ENCODE results near the gene MCTP1.
"Not testable (repeated sequence)": the region's sequence is repeated elsewhere in the genome, so short reads cannot be mapped to it uniquely, and the experiment has no call there.

Gene MCTP1

GRCh38 chr5:94967525-94967924, 317.4 kb downstream of the MCTP1 start:
- Histone ChIP-seq H3K9me2 (replicated peaks; ENCODE audit: insufficient read depth, low read length) (no peaks in the 10 kb centered on the region), H3K4me3 (ENCODE audit: low read length) (no peak overlapping the region), H2AFZ (ENCODE audit: low read length) (no peak overlapping the region), H4K20me1 (ENCODE audit: insufficient read depth, low read length) (no peaks in the 10 kb centered on the region), H3K9me3 (replicated peaks; ENCODE audit: insufficient read depth, low read length) (no peaks in the 10 kb centered on the region), H3F3A (ENCODE audit: insufficient read depth, low read length) (no peaks in the 10 kb centered on the region), H3K36me3 (replicated peaks; ENCODE audit: insufficient read depth, low read length) (no peaks in the 10 kb centered on the region), H3K79me2 (ENCODE audit: low read length) (no peaks in the 10 kb centered on the region), H3K27me3 (replicated peaks; ENCODE audit: insufficient read depth, low read length) (no peaks in the 10 kb centered on the region), H3K27ac (ENCODE audit: low read length) (no peak overlapping the region), H3K9ac (ENCODE audit: low read length) (no peak overlapping the region), H3K4me2 (ENCODE audit: low read depth, low read length) (no peak overlapping the region), H3K4me1 (ENCODE audit: low read length) (no peaks in the 10 kb centered on the region)
- no peak for DNase-seq
- TF ChIP-seq EZH2 (optimal IDR thresholded peaks at IDR 0.05; ENCODE audit: low read depth, low read length), result no peak

DNA sequence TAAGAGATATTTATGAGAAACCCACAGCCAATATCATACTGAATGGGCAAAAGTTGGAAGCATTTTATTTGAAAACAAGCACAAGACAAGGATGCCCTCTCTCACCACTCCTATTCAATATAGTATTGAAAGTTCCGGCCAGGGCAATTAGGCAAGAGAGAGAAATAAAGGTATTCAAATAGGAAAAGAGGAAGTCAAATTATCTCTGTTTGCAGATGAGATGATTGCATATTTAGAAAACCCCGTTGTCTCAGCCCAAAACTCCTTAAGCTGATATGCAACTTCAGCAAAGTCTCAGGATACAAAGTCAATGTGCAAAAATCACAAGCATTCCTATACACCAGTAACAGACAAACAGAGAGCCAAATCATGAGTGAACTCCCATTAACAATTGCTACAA, 325.6 kb downstream of the MCTP1 start:
- H3K9me2 ChIP-seq (replicated peaks; ENCODE audit: insufficient read depth, low read length); H3K4me3 ChIP-seq (ENCODE audit: low read length); H3K9ac ChIP-seq (ENCODE audit: low read length); H3F3A ChIP-seq (ENCODE audit: insufficient read depth, low read length); H3K4me2 ChIP-seq (ENCODE audit: low read depth, low read length); H3K79me2 ChIP-seq (ENCODE audit: low read length); H4K20me1 ChIP-seq (ENCODE audit: insufficient read depth, low read length); H3K27me3 ChIP-seq (replicated peaks; ENCODE audit: insufficient read depth, low read length); H2AFZ ChIP-seq (ENCODE audit: low read length); H3K27ac ChIP-seq (ENCODE audit: low read length); DNase-seq; H3K36me3 ChIP-seq (replicated peaks; ENCODE audit: insufficient read depth, low read length); H3K4me1 ChIP-seq (ENCODE audit: low read length); H3K9me3 ChIP-seq (replicated peaks; ENCODE audit: insufficient read depth, low read length): not testable (repeated sequence)

GRCh38 chr5:94945656-94946055, 339.2 kb downstream of the MCTP1 start:
- Histone ChIP-seq H3K4me3 (ENCODE audit: low read length) (no peak overlapping the region), H3K27ac (ENCODE audit: low read length) (no peak overlapping the region), H3K9ac (ENCODE audit: low read length) (no peak overlapping the region), H3K27me3 (replicated peaks; ENCODE audit: insufficient read depth, low read length) (no peaks in the 10 kb centered on the region), H3K79me2 (ENCODE audit: low read length) (no peaks in the 10 kb centered on the region), H3K36me3 (replicated peaks; ENCODE audit: insufficient read depth, low read length) (no peaks in the 10 kb centered on the region), H2AFZ (ENCODE audit: low read length) (no peak overlapping the region), H3K9me2 (replicated peaks; ENCODE audit: insufficient read depth, low read length) (no peaks in the 10 kb centered on the region), H4K20me1 (ENCODE audit: insufficient read depth, low read length) (no peaks in the 10 kb centered on the region), H3F3A (ENCODE audit: insufficient read depth, low read length) (no peaks in the 10 kb centered on the region), H3K9me3 (replicated peaks; ENCODE audit: insufficient read depth, low read length) (no peaks in the 10 kb centered on the region), H3K4me2 (ENCODE audit: low read depth, low read length) (no peak overlapping the region), H3K4me1 (ENCODE audit: low read length) (no peaks in the 10 kb centered on the region)
- TF ChIP-seq CTCF (IDR thresholded peaks at IDR 0.05; ENCODE audit: low read length) (no peak), EZH2phosphoT487 (IDR thresholded peaks at IDR 0.05; ENCODE audit: low read length) (no peak), EZH2 (optimal IDR thresholded peaks at IDR 0.05; ENCODE audit: low read depth, low read length) (no peak)
- DNase-seq, result no peak

- Histone ChIP-seq H3F3A (ENCODE audit: insufficient read depth, low read length) (no peaks in the 10 kb centered on the region), H4K20me1 (ENCODE audit: insufficient read depth, low read length) (no peaks in the 10 kb centered on the region), H3K4me1 (ENCODE audit: low read length) (no peaks in the 10 kb centered on the region), H3K9me3 (replicated peaks; ENCODE audit: insufficient read depth, low read length) (no peaks in the 10 kb centered on the region), H3K79me2 (ENCODE audit: low read length) (no peaks in the 10 kb centered on the region), H2AFZ (ENCODE audit: low read length) (no peak overlapping the region), H3K27ac (ENCODE audit: low read length) (no peak overlapping the region), H3K4me3 (ENCODE audit: low read length) (no peak overlapping the region), H3K4me2 (ENCODE audit: low read depth, low read length) (no peak overlapping the region), H3K27me3 (replicated peaks; ENCODE audit: insufficient read depth, low read length) (no peaks in the 10 kb centered on the region), H3K9ac (ENCODE audit: low read length) (no peak overlapping the region), H3K9me2 (replicated peaks; ENCODE audit: insufficient read depth, low read length) (no peaks in the 10 kb centered on the region), H3K36me3 (replicated peaks; ENCODE audit: insufficient read depth, low read length) (no peaks in the 10 kb centered on the region)
- TF ChIP-seq EZH2phosphoT487 (IDR thresholded peaks at IDR 0.05; ENCODE audit: low read length), result no peak
- DNase-seq, result no peak
Measured at GRCh38 chr5:94944160-94944559, 340.7 kb downstream of the MCTP1 start.

DNA sequence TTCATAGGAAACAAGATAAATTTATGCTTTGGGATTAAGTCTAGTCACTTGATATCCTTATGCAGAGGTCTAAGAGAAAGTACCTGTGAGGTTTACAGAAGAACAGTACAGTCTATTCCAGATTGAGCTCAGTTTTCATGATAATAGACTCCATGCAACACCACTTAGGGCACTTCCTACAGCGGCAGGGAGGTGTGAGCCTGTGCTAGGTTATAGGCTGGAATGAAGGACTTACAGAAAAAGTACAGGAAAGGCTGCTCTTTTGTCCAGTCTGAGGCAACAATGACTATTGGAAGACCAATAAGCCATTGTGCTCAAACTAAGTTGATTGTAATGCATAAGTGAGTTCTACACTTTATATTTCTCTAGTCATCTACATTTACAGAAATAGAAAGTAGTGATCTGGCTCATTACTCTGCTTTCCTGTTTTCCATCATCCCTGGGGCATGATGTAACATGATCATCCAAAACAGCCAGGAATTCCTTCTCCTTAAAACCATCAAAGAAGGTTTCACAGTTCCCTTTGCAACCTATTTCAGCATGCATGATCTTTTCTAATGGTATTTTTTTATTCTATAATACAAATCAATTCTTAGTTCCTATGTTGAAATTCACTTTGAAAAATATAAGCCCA, 343.7 kb downstream of the MCTP1 start:
- Histone ChIP-seq H3K9me3 (replicated peaks; ENCODE audit: insufficient read depth, low read length) (no peaks in the 10 kb centered on the region), H3K36me3 (replicated peaks; ENCODE audit: insufficient read depth, low read length) (no peaks in the 10 kb centered on the region), H2AFZ (ENCODE audit: low read length) (no peak overlapping the region), H3K4me1 (ENCODE audit: low read length) (no peaks in the 10 kb centered on the region), H3K27ac (ENCODE audit: low read length) (no peak overlapping the region), H3K4me2 (ENCODE audit: low read depth, low read length) (no peak overlapping the region), H3K79me2 (ENCODE audit: low read length) (no peaks in the 10 kb centered on the region), H3K4me3 (ENCODE audit: low read length) (no peak overlapping the region), H3K27me3 (replicated peaks; ENCODE audit: insufficient read depth, low read length) (no peaks in the 10 kb centered on the region), H3F3A (ENCODE audit: insufficient read depth, low read length) (no peaks in the 10 kb centered on the region), H3K9ac (ENCODE audit: low read length) (no peak overlapping the region), H4K20me1 (ENCODE audit: insufficient read depth, low read length) (no peaks in the 10 kb centered on the region), H3K9me2 (replicated peaks; ENCODE audit: insufficient read depth, low read length) (no peaks in the 10 kb centered on the region)
- no peak for DNase-seq
- TF ChIP-seq CTCF (IDR thresholded peaks at IDR 0.05; ENCODE audit: low read length) (no peak), EZH2phosphoT487 (IDR thresholded peaks at IDR 0.05; ENCODE audit: low read length) (no peak), EZH2 (optimal IDR thresholded peaks at IDR 0.05; ENCODE audit: low read depth, low read length) (no peak)

All from MM.1S (cell line).